H1 (cell line): Measurements from ENCODE around the gene SMARCC1. TPM values are rescaled to one million over a fixed set of nuclear protein-coding genes. Genes with fewer than 3 reads are reported as not detected.

Experiments used
- HDAC2 ChIP-seq, 2 experiments: fragments of 300-600 bp in 1 of 2; sonication (generic) in 1 of 2; IDR thresholded peaks; 2 replicates each; pipeline ENCODE4 v1.6.1; 2011 to 2012; ENCODE audit warnings: low read depth in 2 of 2, low read length in 2 of 2, mild to moderate bottlenecking in 2 of 2, moderate library complexity in 2 of 2, borderline replicate concordance in 1 of 2, inconsistent platforms in 1 of 2
- polyA plus RNA-seq, 7 experiments: library from polyadenylated mRNA; depleted of rRNA in 3 of 7; stranded (reverse) in 5 of 7; unstranded in 2 of 7; fragments of >200 nt in 5 of 7; fragments of 200-250 nt in 2 of 7; gene quantifications; 1 replicate in 5 of 7; 2 replicates in 1 of 7; 4 replicates in 1 of 7; pipeline versions ENCODE4 v1.2.1 to v1.2.3, GENCODE V29; 2011 to 2013; ENCODE audit warnings: missing spikeins in 2 of 7, mixed read lengths in 2 of 7
- total RNA-seq: library from RNA; stranded (reverse); fragmentation: NEBNext Ultra II Directional; extraction: Animal tissue kit (Norgen Biotek cat#: 25700); gene quantifications from 2 replicates; pipeline ENCODE4 v1.2.1, GENCODE V29; 2021
- TF ChIP-seq, protein P1 (sequence below), 3 experiments: IDR thresholded peaks; 1 replicate in 2 of 3; 2 replicates in 1 of 3; pipeline versions ENCODE4 v1.5.1 to v1.6.1; 2011; ENCODE audit warnings: low read length in 3 of 3, mild to moderate bottlenecking in 3 of 3, inconsistent platforms in 2 of 3, low read depth in 1 of 3, moderate library complexity in 1 of 3; ENCODE audit not compliant: insufficient read depth in 1 of 3; ENCODE audit errors: control extremely low read depth in 1 of 3

Gene SMARCC1
- total and polyA plus RNA-seq, 2 of the 8 experiments (the other 6 are each of a cell fraction or from before 2014, with no cell fraction given), result 64.1 to 335 TPM

DNA sequence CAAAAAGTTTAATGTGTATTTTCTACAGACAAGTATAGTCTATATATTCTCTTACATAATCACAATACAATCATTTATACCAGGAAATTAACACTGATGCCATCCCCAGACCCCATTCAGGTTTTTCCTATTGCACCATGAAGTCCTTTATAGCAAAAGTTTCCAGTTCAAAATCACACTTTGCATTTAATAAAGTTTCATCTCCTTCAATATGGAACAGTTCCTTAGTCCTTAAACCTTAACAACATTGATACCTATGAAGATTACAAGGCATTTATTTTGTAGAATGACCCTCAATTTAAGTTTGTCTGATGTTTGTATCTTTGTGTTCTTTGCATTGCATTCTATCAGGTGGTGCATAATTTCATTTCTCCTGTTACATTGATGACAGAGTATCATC is 2.0 kb upstream of the SMARCC1 start (continued):
- no peak for TF ChIP-seq HDAC2 (IDR thresholded peaks at IDR 0.05; ENCODE audit: borderline replicate concordance in 1 of 2, low read depth in 2 of 2, low read length in 2 of 2)
- TF ChIP-seq, protein P1, sequence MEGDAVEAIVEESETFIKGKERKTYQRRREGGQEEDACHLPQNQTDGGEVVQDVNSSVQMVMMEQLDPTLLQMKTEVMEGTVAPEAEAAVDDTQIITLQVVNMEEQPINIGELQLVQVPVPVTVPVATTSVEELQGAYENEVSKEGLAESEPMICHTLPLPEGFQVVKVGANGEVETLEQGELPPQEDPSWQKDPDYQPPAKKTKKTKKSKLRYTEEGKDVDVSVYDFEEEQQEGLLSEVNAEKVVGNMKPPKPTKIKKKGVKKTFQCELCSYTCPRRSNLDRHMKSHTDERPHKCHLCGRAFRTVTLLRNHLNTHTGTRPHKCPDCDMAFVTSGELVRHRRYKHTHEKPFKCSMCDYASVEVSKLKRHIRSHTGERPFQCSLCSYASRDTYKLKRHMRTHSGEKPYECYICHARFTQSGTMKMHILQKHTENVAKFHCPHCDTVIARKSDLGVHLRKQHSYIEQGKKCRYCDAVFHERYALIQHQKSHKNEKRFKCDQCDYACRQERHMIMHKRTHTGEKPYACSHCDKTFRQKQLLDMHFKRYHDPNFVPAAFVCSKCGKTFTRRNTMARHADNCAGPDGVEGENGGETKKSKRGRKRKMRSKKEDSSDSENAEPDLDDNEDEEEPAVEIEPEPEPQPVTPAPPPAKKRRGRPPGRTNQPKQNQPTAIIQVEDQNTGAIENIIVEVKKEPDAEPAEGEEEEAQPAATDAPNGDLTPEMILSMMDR (IDR thresholded peaks at IDR 0.05; ENCODE audit: control extremely low read depth in 1 of 3, insufficient read depth in 1 of 3, low read depth in 1 of 3, low read length in 3 of 3), result no peak
